ENCODE results near the gene GPATCH1. TPM values are rescaled to one million over a fixed set of nuclear protein-coding genes. Genes with fewer than 3 reads are reported as not detected.

GPATCH1 gene
- total and polyA plus RNA-seq, 12 donors: 4.6 to 11.6 (median 6.8) TPM

DNA sequence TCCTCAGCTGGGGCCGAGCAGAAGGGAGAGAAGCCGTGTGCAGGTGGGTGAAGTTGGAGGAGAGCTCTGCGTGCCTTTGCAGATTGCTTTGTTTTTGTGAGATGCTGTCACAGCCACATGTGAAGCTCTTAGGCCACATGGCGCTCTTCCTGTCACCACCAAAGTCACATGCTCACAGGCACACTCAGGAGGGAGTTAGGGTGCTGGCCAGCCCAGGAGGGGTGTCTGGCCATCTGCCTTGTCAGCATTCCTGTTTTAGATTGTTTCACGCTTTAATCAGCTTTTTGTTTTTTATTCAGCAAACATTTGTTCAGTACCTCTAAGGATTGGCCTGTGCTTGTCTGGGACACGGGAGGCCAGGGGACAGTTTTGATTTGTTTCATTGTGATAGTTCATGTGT lies 21.9 kb downstream of the GPATCH1 start:
- Histone ChIP-seq H3K9me3 (replicated peaks in 1 of 3) (no peaks in the 10 kb centered on the region), H3K36me3 (replicated peaks in 1 of 2) (peaks cover 0 to 65% of the 10 kb centered on the region in 2 donors), H3K27me3 (no peaks in the 10 kb centered on the region), H3K4me3 (no peak overlapping the region), H3K27ac (no peak overlapping the region), H3K4me1 (replicated peaks in 1 of 2) (no peaks in the 10 kb centered on the region)
- WGBS, 4 donors: 93 to 96% (median 93%) methylated on average over 6 of the region's 6 CpGs
- TF ChIP-seq POLR2A (IDR thresholded peaks at IDR 0.05): no peak
- TF ChIP-seq, protein P1, sequence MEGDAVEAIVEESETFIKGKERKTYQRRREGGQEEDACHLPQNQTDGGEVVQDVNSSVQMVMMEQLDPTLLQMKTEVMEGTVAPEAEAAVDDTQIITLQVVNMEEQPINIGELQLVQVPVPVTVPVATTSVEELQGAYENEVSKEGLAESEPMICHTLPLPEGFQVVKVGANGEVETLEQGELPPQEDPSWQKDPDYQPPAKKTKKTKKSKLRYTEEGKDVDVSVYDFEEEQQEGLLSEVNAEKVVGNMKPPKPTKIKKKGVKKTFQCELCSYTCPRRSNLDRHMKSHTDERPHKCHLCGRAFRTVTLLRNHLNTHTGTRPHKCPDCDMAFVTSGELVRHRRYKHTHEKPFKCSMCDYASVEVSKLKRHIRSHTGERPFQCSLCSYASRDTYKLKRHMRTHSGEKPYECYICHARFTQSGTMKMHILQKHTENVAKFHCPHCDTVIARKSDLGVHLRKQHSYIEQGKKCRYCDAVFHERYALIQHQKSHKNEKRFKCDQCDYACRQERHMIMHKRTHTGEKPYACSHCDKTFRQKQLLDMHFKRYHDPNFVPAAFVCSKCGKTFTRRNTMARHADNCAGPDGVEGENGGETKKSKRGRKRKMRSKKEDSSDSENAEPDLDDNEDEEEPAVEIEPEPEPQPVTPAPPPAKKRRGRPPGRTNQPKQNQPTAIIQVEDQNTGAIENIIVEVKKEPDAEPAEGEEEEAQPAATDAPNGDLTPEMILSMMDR (IDR thresholded peaks at IDR 0.05): no peak
- intact Hi-C loops (cut with DNase I): no loop called here
- no peak for DNase-seq

DNA sequence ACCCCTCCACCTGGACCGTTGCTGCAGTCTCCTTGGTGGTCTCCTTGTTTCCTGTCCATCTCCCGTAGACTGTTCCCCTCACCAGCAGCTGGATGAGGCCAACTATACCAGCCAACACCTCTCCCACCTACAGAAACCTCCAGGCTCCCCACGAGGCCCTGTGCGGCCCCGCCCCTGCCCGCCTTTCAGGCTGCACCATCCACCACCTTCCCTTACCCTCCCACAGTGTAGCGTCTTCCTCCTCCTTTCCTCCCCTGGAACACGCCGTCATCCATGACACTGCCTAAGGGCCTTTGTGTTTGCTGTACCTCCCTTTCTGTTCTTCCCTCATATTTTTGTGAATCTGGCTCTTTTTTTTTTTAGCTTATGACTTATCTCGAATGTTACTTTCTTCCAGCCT lies 27.2 kb downstream of the GPATCH1 start:
- DNase-seq: no peak
- peaks cover 0 to 66% of the 10 kb centered on the region in 2 donors for H3K36me3 ChIP-seq (replicated peaks in 1 of 2)
- no peaks in the 10 kb centered on the region for H3K27me3 ChIP-seq
- no peak overlapping the region for H3K4me3 ChIP-seq
- TF ChIP-seq POLR2A (IDR thresholded peaks at IDR 0.05): no peak
- TF ChIP-seq, protein P1 (IDR thresholded peaks at IDR 0.05): no peak
- H3K27ac ChIP-seq: no peak overlapping the region
- no peaks in the 10 kb centered on the region for H3K4me1 ChIP-seq (replicated peaks in 1 of 2)
- H3K9me3 ChIP-seq (replicated peaks in 1 of 3): no peaks in the 10 kb centered on the region
- intact Hi-C loops (cut with DNase I): no loop called here
- WGBS, 4 donors: 93 to 96% (median 95%) methylated on average over 10 of the region's 10 CpGs

DNA sequence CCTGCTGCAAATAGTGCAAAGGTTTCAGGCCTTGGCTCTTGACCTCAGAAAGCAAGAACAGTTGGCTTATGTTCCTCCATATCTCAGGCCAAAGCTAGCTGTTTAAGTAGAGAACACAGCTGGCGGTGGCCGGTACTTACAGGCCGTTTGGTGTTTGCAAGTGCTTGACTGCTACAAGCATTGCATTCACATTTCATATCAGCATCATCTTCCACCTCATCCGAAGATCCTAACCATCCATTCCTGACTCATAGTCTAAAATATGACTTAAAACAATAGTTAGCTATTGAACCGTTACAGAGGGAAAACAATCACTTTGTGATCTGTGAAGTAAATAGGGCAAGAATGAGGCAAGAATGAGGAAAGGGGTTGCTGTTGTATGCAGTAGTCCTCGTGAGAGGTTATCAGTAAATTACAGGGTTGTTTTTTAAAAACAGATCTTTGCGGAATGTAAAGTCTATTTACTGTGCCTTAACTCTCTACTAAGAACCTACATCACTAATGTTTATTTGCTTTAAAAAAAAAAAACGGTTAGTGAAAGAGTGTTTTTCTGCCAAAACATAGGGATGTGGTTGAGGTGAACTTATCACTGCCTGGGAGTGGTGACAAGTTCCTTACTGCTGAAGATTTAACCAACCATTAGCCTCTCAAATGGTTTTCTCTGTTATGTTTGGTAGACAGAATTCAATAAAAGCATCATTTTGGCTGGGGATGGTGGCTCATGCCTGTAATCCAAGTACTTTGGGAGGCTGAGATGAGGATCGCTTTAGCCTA lies 29.3 kb downstream of the GPATCH1 start:
- Histone ChIP-seq H3K4me3 (no peak overlapping the region), H3K36me3 (replicated peaks in 1 of 2) (peaks cover 0 to 55% of the 10 kb centered on the region in 2 donors), H3K27ac (no peak overlapping the region), H3K9me3 (replicated peaks in 1 of 3) (no peaks in the 10 kb centered on the region), H3K4me1 (replicated peaks in 1 of 2) (no peaks in the 10 kb centered on the region), H3K27me3 (no peaks in the 10 kb centered on the region)
- no peak for DNase-seq
- 77 to 90% (median 86%) methylated on average over 7 to 9 of the region's 9 CpGs for WGBS, 4 donors
- intact Hi-C loops (cut with DNase I): no loop called here
- TF ChIP-seq, protein P1 (IDR thresholded peaks at IDR 0.05): no peak
- TF ChIP-seq POLR2A (IDR thresholded peaks at IDR 0.05): no peak

DNA sequence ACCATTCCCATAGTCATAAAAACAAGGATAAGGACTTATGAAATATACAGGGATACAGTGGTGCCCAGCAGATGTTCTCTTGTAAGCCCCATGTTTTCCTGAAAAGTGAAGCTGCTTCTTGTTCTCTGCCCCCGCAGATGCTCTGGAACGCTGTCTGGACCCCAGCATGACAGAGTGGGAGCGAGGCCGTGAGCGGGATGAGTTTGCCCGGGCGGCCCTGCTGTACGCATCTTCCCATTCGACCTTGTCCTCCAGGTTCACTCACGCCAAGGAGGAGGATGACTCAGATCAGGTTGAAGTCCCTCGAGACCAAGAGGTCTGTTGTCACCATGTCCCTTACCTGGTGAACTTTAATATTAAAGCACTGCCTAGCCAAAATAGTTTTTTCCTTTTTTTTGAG lies 30.6 kb downstream of the GPATCH1 start:
- no peaks in the 10 kb centered on the region for H3K4me1 ChIP-seq (replicated peaks in 1 of 2)
- H3K4me3 ChIP-seq: no peak overlapping the region
- no peaks in the 10 kb centered on the region for H3K9me3 ChIP-seq (replicated peaks in 1 of 3)
- 88 to 90% (median 90%) methylated on average over 11 of the region's 11 CpGs for WGBS, 4 donors
- DNase-seq: no peak
- H3K36me3 ChIP-seq (replicated peaks in 1 of 2): peaks cover 0 to 51% of the 10 kb centered on the region in 2 donors
- H3K27me3 ChIP-seq: no peaks in the 10 kb centered on the region
- intact Hi-C loops (cut with DNase I): no loop called here
- TF ChIP-seq, protein P1 (IDR thresholded peaks at IDR 0.05): no peak
- no peak for TF ChIP-seq POLR2A (IDR thresholded peaks at IDR 0.05)
- no peak overlapping the region for H3K27ac ChIP-seq
